Transverse colon (tissue), 4 donors: Measurements from ENCODE around the gene CAMKK1. TPM values are rescaled to one million over a fixed set of nuclear protein-coding genes. Genes with fewer than 3 reads are reported as not detected.

Experiments
- DNase-seq: peaks from one replicate; pipeline ENCODE4 v3.0.0-alpha.2; 2019
- H3K27ac ChIP-seq, 4 donors: fragments of 200-600 bp; sonication (generic); 2 replicates each; pipeline ENCODE4 v1.5.1; 2016 to 2018; ENCODE audit warnings: inconsistent platforms in 4 of 4
- H3K27me3 ChIP-seq: fragments of 200-600 bp; sonication (generic); 2 replicates; pipeline ENCODE4 v1.5.1; 2017; ENCODE audit warnings: inconsistent platforms
- H3K36me3 ChIP-seq, 4 donors: fragments of 200-600 bp; sonication (generic); 2 replicates each; pipeline ENCODE4 v1.5.1; 2017 to 2019; ENCODE audit warnings: inconsistent platforms in 4 of 4
- H3K4me1 ChIP-seq, 4 donors: fragments of 200-600 bp; sonication (generic); 2 replicates each; pipeline ENCODE4 v1.5.1; 2017 to 2020; ENCODE audit warnings: inconsistent platforms in 4 of 4
- H3K4me3 ChIP-seq, 4 donors: fragments of 200-600 bp; sonication (generic); 1 replicate in 1 of 4; 2 replicates in 3 of 4; pipeline versions ENCODE4 v1.5.1 to v1.6.1; 2017 to 2019; ENCODE audit warnings: inconsistent platforms in 4 of 4
- H3K9me3 ChIP-seq, 2 donors: fragments of 200-600 bp; sonication (generic); 2 replicates each; pipeline ENCODE4 v1.5.1; 2017 to 2019; ENCODE audit warnings: inconsistent platforms in 2 of 2
- EP300 ChIP-seq: sonication (generic); formaldehyde crosslinking; IDR thresholded peaks from one replicate; pipeline ENCODE4 v1.6.1; 2017; ENCODE audit warnings: antibody characterized with exemption, low read depth
- POLR2A ChIP-seq: fragments of 450-650 bp; IDR thresholded peaks from one replicate; pipeline ENCODE4 v1.6.1; 2016; ENCODE audit warnings: antibody characterized with exemption, mild to moderate bottlenecking, moderate library complexity
- POLR2AphosphoS5 ChIP-seq, 3 donors: sonication (generic); formaldehyde crosslinking; IDR thresholded peaks; one replicate each; pipeline ENCODE4 v1.6.1; 2016; ENCODE audit warnings: antibody characterized with exemption in 3 of 3
- WGBS, 2 donors: methylation state at CpG; one replicate each; pipeline ENCODE4 v1.1.5; 2018; ENCODE audit warnings: low coverage in 1 of 2; 5-methylcytosine and 5-hydroxymethylcytosine counted together
- in situ Hi-C, 4 donors: fragments of 200-750 bp; cut with MboI; loops; one replicate each; pipeline versions ENCODE4 v1.15.0 to v1.15.1; 2017; ENCODE audit warnings: low sequenced_read_pairs in 3 of 4, low pct_ligation_motif_present in 1 of 4, low pct_unique_long_range_greater_than_20kb in 1 of 4
- intact Hi-C: fragments of 100-400 bp; cut with DNase I; formaldehyde crosslinking; loops from one replicate; pipeline ENCODE4 v1.15.1; 2023; ENCODE audit warnings: low total_unique reads
- total RNA-seq, 4 donors: library from RNA; depleted of rRNA; stranded (reverse); fragments of >200 nt; gene quantifications; one replicate each; pipeline ENCODE4 v1.1.0, GENCODE V29; 2016
- TF ChIP-seq, protein P1 (sequence below), 5 experiments: fragments of 200-600 bp in 3 of 5; fragments of 450-650 bp in 2 of 5; sonication (generic) in 3 of 5; IDR thresholded peaks; 1 replicate in 2 of 5; 2 replicates in 3 of 5; pipeline ENCODE4 v1.5.1; 2016 to 2017; ENCODE audit warnings: antibody characterized with exemption in 5 of 5, inconsistent platforms in 3 of 5, mild to moderate bottlenecking in 2 of 5, moderate library complexity in 1 of 5

Gene CAMKK1
- total RNA-seq, 4 donors from 2014 or later = 2.9 to 31.0 (median 5.0) TPM

DNA sequence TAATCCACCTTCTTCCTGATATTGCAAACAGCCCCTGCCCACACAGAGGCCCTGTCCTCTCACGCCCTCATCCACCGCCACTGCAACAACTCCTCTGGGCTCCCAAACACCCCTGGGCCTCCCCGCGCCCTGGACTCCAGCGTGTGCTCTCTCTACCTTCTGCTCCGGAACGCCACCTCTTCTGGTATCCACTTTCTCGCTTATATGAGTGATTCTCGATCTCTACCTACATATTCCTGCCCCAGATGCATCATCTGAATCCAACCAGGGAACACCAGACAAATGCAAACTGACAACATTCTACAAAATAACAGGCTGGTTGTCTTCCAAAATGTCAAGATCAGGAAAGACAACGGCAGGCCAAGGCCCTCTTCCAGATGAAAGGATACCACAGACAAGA, 19.0 kb downstream of the CAMKK1 start:
- no peaks in the 10 kb centered on the region for H3K9me3 ChIP-seq
- H3K36me3 ChIP-seq = peaks cover 0 to 8% (median 0%) of the 10 kb centered on the region in 4 donors
- 92 to 94% methylated on average over 2 to 10 of the region's 10 CpGs for WGBS, 2 donors
- no peaks in the 10 kb centered on the region for H3K27me3 ChIP-seq
- no peak overlapping the region for H3K4me3 ChIP-seq
- intact Hi-C loops = loop anchor here (10.0 kb wide), 1 partner anchor 1399 kb away; no protein-coding TSS in a partner anchor
- H3K4me1 ChIP-seq = peaks cover 0 to 4% (median 0%) of the 10 kb centered on the region in 4 donors
- in situ Hi-C loops = no loop called here
- no peak overlapping the region for H3K27ac ChIP-seq
- TF ChIP-seq, protein P1, sequence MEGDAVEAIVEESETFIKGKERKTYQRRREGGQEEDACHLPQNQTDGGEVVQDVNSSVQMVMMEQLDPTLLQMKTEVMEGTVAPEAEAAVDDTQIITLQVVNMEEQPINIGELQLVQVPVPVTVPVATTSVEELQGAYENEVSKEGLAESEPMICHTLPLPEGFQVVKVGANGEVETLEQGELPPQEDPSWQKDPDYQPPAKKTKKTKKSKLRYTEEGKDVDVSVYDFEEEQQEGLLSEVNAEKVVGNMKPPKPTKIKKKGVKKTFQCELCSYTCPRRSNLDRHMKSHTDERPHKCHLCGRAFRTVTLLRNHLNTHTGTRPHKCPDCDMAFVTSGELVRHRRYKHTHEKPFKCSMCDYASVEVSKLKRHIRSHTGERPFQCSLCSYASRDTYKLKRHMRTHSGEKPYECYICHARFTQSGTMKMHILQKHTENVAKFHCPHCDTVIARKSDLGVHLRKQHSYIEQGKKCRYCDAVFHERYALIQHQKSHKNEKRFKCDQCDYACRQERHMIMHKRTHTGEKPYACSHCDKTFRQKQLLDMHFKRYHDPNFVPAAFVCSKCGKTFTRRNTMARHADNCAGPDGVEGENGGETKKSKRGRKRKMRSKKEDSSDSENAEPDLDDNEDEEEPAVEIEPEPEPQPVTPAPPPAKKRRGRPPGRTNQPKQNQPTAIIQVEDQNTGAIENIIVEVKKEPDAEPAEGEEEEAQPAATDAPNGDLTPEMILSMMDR (IDR thresholded peaks at IDR 0.05) = no peak
- no peak for TF ChIP-seq EP300
- TF ChIP-seq POLR2A = no peak
- TF ChIP-seq POLR2AphosphoS5 (IDR thresholded peaks at IDR 0.05) = no peak
- no peak for DNase-seq

DNA sequence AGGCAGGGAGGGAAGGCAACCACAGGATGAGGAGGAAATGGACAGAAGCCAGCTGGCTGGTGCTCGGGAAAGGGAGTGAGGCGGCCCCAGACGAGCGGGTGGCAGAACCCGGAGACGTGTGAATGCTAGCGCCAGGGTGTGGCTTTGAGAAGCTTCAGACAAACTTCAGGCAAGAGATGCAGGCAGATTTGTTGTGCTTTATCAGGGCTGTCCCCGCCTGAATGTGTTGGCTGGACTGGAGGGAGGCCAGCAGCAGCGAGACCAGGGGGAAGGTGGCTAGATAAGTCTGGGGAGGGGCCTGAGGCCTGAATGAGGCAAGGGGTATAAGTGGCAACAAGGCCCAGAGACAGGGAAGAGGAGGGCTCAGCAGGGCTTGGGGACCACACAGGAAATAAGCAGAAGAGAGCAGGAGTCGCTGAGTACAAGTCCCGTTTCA, 22.0 kb downstream of the CAMKK1 start:
- Histone ChIP-seq H3K4me3 (no peak overlapping the region), H3K27ac (peak overlapping the region in 1 of 4 donors; percentile 10), H3K9me3 (no peaks in the 10 kb centered on the region), H3K36me3 (peaks cover 0 to 8% (median 0%) of the 10 kb centered on the region in 4 donors), H3K4me1 (peaks cover 0 to 4% (median 0%) of the 10 kb centered on the region in 4 donors), H3K27me3 (no peaks in the 10 kb centered on the region)
- intact Hi-C loops (loop anchor here (10.0 kb wide), 1 partner anchor 1396 kb away; no protein-coding TSS in a partner anchor), in situ Hi-C loops (no loop called here)
- peak; percentile 34 for DNase-seq
- WGBS, 2 donors = 37 to 55% methylated on average over 2 to 11 of the region's 11 CpGs
- TF ChIP-seq EP300 (no peak), POLR2AphosphoS5 (IDR thresholded peaks at IDR 0.05) (no peak), POLR2A (no peak)
- TF ChIP-seq, protein P1 (IDR thresholded peaks at IDR 0.05) = no peak

DNA sequence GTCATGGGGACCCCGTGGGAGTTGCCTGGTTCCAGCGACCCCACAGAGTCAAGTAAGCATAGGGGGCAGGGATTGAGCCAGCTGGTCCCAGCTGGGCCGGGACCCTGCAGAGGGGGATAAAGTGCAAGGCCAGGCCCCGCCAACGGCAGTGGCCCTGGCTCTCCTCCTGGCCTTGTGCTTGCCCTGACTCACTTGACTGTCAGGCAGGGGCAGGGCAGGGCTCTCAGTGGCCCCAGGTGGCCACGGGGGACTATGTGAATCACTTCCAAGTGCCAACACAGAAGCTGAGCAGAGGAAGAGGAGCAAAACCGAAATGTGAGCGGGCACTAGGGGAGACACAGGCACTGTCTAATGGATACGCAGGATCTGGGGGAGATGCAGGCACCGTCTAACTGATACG, 25.2 kb downstream of the CAMKK1 start:
- no peak overlapping the region for H3K27ac ChIP-seq
- DNase-seq = no peak
- H3K4me3 ChIP-seq = no peak overlapping the region
- 80% methylated on average over 11 of the region's 11 CpGs; no CpG with 5 or more reads in 1 of the 2 donors for WGBS, 2 donors
- no peaks in the 10 kb centered on the region for H3K27me3 ChIP-seq
- H3K9me3 ChIP-seq = no peaks in the 10 kb centered on the region
- H3K36me3 ChIP-seq = peaks cover 0 to under 1% (median 0%) of the 10 kb centered on the region in 4 donors
- peaks cover 0 to 5% (median 2%) of the 10 kb centered on the region in 4 donors for H3K4me1 ChIP-seq
- intact Hi-C loops (loop anchor here (10.0 kb wide), 1 partner anchor 137 kb away; no protein-coding TSS in a partner anchor), in situ Hi-C loops (no loop called here)
- TF ChIP-seq POLR2A (no peak), EP300 (no peak), POLR2AphosphoS5 (IDR thresholded peaks at IDR 0.05) (no peak)
- TF ChIP-seq, protein P1 (IDR thresholded peaks at IDR 0.05) = no peak

DNA sequence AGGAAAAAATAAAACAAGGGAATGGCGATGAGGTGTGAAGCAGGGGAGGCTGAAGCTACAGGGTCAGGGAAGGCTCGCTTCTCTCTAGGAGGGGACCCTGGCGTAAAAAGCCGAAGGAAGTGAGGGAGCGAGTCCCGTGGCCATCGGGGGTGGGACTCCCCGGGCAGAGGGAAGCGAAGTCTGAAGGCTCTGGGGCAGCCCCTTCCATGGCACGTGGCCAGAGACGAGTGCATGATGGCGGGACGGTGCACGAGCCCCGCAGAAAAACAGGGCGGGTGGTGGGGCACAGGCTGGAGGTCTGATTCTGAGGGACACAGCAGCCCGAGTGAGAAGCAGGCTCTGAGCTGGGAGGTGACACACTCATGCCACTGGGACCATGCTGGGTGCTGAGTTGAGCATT, 25.7 kb downstream of the CAMKK1 start:
- DNase-seq = no peak
- no peak overlapping the region for H3K27ac ChIP-seq
- no peaks in the 10 kb centered on the region for H3K9me3 ChIP-seq
- H3K27me3 ChIP-seq = no peaks in the 10 kb centered on the region
- peaks cover 0 to 5% (median 2%) of the 10 kb centered on the region in 4 donors for H3K4me1 ChIP-seq
- WGBS, 2 donors = 80 to 83% methylated on average over 11 to 17 of the region's 17 CpGs
- H3K36me3 ChIP-seq = no peaks in the 10 kb centered on the region
- intact Hi-C loops = loop anchor here (10.0 kb wide), 1 partner anchor 138 kb away; no protein-coding TSS in a partner anchor
- H3K4me3 ChIP-seq = no peak overlapping the region
- in situ Hi-C loops = no loop called here
- TF ChIP-seq, protein P1 (IDR thresholded peaks at IDR 0.05) = no peak
- TF ChIP-seq POLR2AphosphoS5 (IDR thresholded peaks at IDR 0.05) (no peak), POLR2A (no peak), EP300 (no peak)
